DND-41 (cell line): ENCODE data around the gene DDX25.

Source experiments
- EZH2 ChIP-seq: IDR thresholded peaks from 3 replicates; pipeline ENCODE4 v1.6.1; 2012; ENCODE audit warnings: borderline replicate concordance, low read depth, mild to moderate bottlenecking, moderate library complexity, low read length, inconsistent platforms; ENCODE audit not compliant: severe bottlenecking
- TF ChIP-seq, protein P1 (sequence below): IDR thresholded peaks from 2 replicates; pipeline ENCODE4 v1.5.1; 2012; ENCODE audit warnings: borderline replicate concordance, low read length, moderate library complexity, mild to moderate bottlenecking; ENCODE audit not compliant: poor library complexity, severe bottlenecking; ENCODE audit errors: extremely low read depth

DNA sequence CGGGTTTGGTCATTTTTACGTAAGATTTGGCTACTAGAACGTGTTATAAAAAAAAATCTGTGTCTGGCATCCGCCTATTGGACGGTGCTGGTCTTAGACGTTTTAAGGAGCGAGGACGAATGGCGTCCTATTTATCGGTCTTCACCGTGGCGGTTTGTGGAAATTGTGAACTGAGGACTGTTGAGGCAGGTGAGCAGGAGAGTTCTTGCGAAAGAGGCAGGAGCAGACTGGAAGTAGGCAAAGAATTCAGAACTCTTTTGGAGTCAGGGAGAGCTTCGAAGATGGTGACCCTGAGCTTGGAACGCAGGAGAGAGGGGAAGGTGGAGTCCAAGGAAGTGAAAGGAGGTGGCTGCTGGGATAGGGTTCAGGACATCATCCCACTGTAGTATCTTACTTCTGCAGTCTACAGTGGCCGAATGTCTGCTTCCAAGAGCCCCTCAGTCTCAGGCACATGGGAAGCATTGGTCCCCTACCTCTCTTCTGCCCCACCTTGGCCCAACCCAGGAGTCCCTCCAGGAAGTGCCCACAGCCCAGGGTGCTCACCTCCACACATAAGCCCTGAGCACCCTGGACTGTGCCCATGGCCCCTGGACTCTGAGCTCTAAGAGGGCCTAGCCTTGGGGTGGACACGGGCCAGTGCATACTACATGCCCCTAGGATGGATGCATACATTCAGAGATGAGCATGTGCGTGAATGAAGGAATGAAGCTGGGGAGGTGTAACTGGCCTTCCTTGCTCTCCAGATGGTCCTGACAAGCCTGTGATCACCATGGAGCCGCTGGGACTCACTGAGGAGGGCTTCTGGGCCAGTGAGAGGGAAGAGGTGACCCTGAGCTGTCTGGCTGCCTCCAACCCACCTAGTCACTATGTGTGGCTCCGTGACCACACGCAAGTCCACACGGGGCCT lies 45.2 kb downstream of the DDX25 start:
- TF ChIP-seq, protein P1, sequence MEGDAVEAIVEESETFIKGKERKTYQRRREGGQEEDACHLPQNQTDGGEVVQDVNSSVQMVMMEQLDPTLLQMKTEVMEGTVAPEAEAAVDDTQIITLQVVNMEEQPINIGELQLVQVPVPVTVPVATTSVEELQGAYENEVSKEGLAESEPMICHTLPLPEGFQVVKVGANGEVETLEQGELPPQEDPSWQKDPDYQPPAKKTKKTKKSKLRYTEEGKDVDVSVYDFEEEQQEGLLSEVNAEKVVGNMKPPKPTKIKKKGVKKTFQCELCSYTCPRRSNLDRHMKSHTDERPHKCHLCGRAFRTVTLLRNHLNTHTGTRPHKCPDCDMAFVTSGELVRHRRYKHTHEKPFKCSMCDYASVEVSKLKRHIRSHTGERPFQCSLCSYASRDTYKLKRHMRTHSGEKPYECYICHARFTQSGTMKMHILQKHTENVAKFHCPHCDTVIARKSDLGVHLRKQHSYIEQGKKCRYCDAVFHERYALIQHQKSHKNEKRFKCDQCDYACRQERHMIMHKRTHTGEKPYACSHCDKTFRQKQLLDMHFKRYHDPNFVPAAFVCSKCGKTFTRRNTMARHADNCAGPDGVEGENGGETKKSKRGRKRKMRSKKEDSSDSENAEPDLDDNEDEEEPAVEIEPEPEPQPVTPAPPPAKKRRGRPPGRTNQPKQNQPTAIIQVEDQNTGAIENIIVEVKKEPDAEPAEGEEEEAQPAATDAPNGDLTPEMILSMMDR: no peak
- no peak for TF ChIP-seq EZH2
